Measurements from ENCODE around the gene GAMT. TPM values are rescaled to one million over a fixed set of nuclear protein-coding genes. Genes with fewer than 3 reads are reported as not detected.
A peak's percentile ranks its signal among the peaks of the same experiment; 100 is the strongest.
"Not testable (repeated sequence)": the region's sequence is repeated elsewhere in the genome, so short reads cannot be mapped to it uniquely, and the experiment has no call there.

GAMT gene
- total RNA-seq, 1 experiment from 2014 or later, result 27.3 TPM

DNA sequence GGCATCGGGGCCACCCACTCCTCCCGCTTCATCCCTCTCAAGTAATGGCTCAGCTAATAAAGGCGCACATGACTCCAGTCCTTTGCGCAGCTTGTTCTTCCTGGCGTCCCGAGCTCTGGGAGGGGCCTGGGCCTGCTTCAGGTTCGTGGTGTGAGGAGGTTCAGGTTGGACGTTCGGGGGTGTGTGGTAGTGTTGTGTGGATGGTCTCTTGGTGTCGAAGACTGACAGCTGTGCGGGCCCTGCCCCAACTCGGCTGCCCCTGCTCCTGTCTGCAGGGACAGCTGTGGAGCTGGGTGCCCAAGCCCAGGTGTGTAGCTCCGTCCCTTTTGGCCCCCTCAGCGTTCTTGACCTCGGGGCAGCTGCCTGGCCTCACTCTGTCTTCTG, 39.1 kb upstream of the GAMT start:
- intact Hi-C loops (cut with micrococcal nuclease; ENCODE audit: unreplicated experiment), result no loop called here
- no peaks in the 10 kb centered on the region for H3K9me3 ChIP-seq (ENCODE audit: insufficient read depth, low read depth)
- no peak for DNase-seq
- H3K4me3 ChIP-seq, result peak overlapping the region; percentile 76; the same call in 1 of the 2 replicates
- H3K9me2 ChIP-seq (ENCODE audit: insufficient read depth), result no peaks in the 10 kb centered on the region
- H4K20me1 ChIP-seq (ENCODE audit: insufficient read depth), result peaks cover 39% of the 10 kb centered on the region
- BruUV-seq (replicated peaks), result no TSS peak
- H3K4me1 ChIP-seq (replicated peaks; ENCODE audit: insufficient read depth), result peaks cover 19% of the 10 kb centered on the region
- peaks cover 10% of the 10 kb centered on the region for H3K36me3 ChIP-seq (ENCODE audit: low read depth)
- H3K27me3 ChIP-seq (ENCODE audit: insufficient read depth, low read depth), result no peaks in the 10 kb centered on the region
- H2AFZ ChIP-seq, result no peak overlapping the region
- no peak overlapping the region; the same call in 1 of the 2 replicates for H3K27ac ChIP-seq
- TF ChIP-seq, protein P1, sequence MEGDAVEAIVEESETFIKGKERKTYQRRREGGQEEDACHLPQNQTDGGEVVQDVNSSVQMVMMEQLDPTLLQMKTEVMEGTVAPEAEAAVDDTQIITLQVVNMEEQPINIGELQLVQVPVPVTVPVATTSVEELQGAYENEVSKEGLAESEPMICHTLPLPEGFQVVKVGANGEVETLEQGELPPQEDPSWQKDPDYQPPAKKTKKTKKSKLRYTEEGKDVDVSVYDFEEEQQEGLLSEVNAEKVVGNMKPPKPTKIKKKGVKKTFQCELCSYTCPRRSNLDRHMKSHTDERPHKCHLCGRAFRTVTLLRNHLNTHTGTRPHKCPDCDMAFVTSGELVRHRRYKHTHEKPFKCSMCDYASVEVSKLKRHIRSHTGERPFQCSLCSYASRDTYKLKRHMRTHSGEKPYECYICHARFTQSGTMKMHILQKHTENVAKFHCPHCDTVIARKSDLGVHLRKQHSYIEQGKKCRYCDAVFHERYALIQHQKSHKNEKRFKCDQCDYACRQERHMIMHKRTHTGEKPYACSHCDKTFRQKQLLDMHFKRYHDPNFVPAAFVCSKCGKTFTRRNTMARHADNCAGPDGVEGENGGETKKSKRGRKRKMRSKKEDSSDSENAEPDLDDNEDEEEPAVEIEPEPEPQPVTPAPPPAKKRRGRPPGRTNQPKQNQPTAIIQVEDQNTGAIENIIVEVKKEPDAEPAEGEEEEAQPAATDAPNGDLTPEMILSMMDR (conservative IDR thresholded peaks at IDR 0.05), result no peak
- no peak for TF ChIP-seq EZH2 (IDR thresholded peaks at IDR 0.05; ENCODE audit: low read depth)
- ChIA-PET CTCF (no interaction called here), POLR2A (ENCODE audit: unreplicated experiment) (no interaction called here)
- peaks cover 78% of the 10 kb centered on the region for H3F3A ChIP-seq (ENCODE audit: insufficient read depth, low read depth)
- peaks cover 40% of the 10 kb centered on the region for H3K79me2 ChIP-seq (ENCODE audit: low read depth)
- H3K4me2 ChIP-seq, result peak overlapping the region; percentile 90

GRCh38 chr19:1439525-1440417, 38.4 kb upstream of the GAMT start:
- H3K9me3 ChIP-seq (ENCODE audit: insufficient read depth, low read depth); H3K9me2 ChIP-seq (ENCODE audit: insufficient read depth); H2AFZ ChIP-seq; POLR2A ChIA-PET (ENCODE audit: unreplicated experiment); DNase-seq; BruUV-seq (replicated peaks); H3K36me3 ChIP-seq (ENCODE audit: low read depth); intact Hi-C loops (cut with micrococcal nuclease; ENCODE audit: unreplicated experiment); CTCF ChIA-PET; H3K27me3 ChIP-seq (ENCODE audit: insufficient read depth, low read depth): not testable (repeated sequence)
- Histone ChIP-seq H3K4me3 (peak overlapping the region; percentile 76), H3K4me1 (replicated peaks; ENCODE audit: insufficient read depth) (peaks cover 19% of the 10 kb centered on the region), H3K79me2 (ENCODE audit: low read depth) (peaks cover 40% of the 10 kb centered on the region), H3K27ac (peak overlapping the region; percentile 89; the same call in 1 of the 2 replicates), H3F3A (ENCODE audit: insufficient read depth, low read depth) (peaks cover 79% of the 10 kb centered on the region), H3K4me2 (peak overlapping the region; percentile 90), H4K20me1 (ENCODE audit: insufficient read depth) (peaks cover 39% of the 10 kb centered on the region)

DNA sequence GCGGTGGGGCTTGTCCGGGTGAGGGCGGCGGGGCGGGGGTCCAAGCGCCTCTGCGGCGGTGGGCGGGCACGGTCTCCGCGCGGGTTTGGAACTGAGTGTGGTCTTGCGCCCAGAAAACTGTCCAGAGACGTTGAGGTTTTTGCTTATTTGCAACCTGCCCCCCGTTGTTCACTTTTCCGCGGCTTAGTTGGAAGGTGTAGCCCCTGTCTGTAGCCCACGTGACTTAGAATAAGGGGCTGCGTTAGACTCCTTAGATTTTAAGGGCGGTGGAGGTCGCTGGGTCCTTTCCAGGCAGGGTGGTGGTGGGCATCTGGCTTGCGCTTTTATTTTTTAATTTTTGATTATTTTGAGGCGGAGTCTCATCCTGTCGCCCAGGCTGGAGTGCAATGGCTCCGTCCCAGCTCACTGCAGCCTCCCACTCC, 37.6 kb upstream of the GAMT start:
- H3K9me3 ChIP-seq (ENCODE audit: insufficient read depth, low read depth), result no peaks in the 10 kb centered on the region
- no TSS peak for BruUV-seq (replicated peaks)
- peaks cover 40% of the 10 kb centered on the region for H3K79me2 ChIP-seq (ENCODE audit: low read depth)
- TF ChIP-seq EZH2 (IDR thresholded peaks at IDR 0.05; ENCODE audit: low read depth), result no peak
- TF ChIP-seq, protein P1 (conservative IDR thresholded peaks at IDR 0.05), result no peak
- no peaks in the 10 kb centered on the region for H3K9me2 ChIP-seq (ENCODE audit: insufficient read depth)
- H3K4me2 ChIP-seq, result peak overlapping the region; percentile 90
- POLR2A ChIA-PET (ENCODE audit: unreplicated experiment), result no interaction called here
- H4K20me1 ChIP-seq (ENCODE audit: insufficient read depth), result peaks cover 39% of the 10 kb centered on the region
- CTCF ChIA-PET, result no interaction called here
- peaks cover 71% of the 10 kb centered on the region for H3F3A ChIP-seq (ENCODE audit: insufficient read depth, low read depth)
- H3K27me3 ChIP-seq (ENCODE audit: insufficient read depth, low read depth), result no peaks in the 10 kb centered on the region
- H2AFZ ChIP-seq, result no peak overlapping the region
- no peak for DNase-seq
- peaks cover 10% of the 10 kb centered on the region for H3K36me3 ChIP-seq (ENCODE audit: low read depth)
- intact Hi-C loops (cut with micrococcal nuclease; ENCODE audit: unreplicated experiment), result loop anchor here (1.0 kb wide), 1 partner anchor 31 kb away; no protein-coding TSS in a partner anchor
- peaks cover 16% of the 10 kb centered on the region for H3K4me1 ChIP-seq (replicated peaks; ENCODE audit: insufficient read depth)
- peak overlapping the region; percentile 76 for H3K4me3 ChIP-seq
- H3K27ac ChIP-seq, result peak overlapping the region; percentile 89

Data from PC-9 (cell line).